ENCODE measurements around the gene ARID1A.

Gene ARID1A

DNA sequence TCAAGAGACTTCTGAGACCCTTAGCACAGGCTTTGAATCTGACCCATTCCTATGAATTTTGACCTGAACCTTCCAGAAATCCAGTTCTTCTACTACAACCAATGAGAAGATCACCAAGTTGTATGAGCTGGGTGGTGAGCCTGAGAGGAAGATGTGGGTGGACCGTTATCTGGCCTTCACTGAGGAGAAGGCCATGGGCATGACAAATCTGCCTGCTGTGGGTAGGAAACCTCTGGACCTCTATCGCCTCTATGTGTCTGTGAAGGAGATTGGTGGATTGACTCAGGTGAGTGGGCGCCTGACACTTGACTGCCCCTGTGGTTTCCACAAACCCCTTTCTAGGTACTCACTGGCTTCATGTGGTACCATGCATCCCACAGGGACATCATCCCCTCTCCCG lies 71.9 kb downstream of the ARID1A start:
- no peak for DNase-seq

DNA sequence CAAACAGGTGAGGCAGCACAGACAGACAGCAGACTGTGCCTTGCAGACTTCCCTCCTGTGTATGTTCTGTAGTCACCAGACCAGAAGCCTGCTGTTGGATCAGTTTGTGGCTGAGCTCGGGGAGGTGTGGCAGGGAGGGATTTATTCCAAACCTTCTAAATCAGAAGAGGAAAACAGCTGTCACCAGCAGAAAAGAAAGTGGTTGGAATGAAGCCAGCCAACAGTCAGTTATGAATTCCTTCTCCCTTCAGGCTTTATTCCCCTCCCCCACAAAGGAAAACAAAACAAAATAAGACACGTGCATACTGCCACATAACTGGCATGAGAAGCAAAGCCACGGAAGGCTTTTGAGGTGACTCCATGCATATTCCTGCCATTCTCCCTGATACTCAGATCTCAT lies 72.9 kb downstream of the ARID1A start:
- DNase-seq, result peak; percentile 87

DNA sequence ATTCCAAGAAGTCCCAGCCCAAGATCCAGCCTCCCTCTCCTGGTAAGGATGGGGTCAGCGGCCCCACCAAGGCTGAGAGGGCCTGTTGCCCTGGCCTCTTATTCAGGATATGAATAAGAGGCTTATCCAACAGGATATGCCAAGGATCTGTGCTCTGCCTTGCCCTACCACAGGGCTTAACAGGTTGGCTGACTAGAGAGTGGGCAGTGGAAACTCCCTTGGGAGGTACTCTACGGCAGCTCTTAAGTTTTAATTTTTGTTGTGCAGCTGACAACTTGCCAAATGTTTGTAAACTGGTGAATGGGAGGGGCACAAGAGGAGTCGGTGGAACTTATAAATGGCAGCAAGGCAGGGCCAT lies 75.4 kb downstream of the ARID1A start:
- no peak for DNase-seq

DNA sequence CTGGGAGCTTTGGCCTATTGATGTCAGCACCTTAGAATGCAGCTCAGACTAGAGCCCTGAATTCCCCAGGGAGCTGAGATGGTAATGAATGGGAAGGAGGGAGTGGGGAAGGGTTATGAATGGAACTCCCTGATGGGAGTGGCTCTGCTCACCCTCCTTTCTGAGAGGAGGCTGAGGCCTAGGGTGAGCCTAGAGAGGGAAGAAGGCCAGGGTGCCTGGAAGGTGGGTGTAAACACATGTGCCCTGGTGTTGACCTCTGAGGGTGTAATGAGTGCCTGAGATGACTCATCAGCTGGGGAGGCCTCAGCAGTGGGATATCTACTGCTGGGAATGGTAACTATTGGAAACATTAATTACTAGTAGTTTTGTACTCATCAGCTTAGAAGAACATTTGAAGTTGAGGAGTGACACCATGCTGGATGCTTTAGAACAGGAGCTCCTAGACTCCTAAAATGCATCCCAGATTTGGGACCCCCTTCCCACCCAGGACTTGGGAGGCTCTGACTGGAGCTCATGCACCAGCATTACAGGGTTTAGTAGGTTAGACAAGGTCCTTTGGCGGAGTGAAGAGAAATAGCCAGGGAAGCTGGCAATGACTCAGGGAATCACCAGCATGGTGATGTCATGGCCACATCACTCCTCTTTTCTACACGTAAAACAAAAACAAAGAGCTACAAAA lies 76.0 kb downstream of the ARID1A start:
- DNase-seq, result peak; percentile 98

DNA sequence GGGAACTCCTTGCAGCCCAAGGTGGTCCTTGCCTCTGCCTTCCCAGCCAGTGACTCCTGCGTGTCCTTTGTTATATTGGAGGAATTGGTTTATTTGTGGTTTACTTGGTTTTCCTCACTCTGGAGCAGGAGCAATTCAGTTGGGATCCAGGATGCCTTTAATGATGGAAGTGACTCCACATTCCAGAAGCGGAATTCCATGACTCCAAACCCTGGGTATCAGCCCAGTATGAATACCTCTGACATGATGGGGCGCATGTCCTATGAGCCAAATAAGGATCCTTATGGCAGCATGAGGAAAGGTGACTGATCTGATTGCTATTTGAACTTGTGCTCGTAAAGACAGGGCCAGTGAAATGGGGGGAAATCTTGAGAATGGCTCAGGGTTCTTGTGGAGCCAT lies 76.9 kb downstream of the ARID1A start:
- DNase-seq, result peak; percentile 100

DNA sequence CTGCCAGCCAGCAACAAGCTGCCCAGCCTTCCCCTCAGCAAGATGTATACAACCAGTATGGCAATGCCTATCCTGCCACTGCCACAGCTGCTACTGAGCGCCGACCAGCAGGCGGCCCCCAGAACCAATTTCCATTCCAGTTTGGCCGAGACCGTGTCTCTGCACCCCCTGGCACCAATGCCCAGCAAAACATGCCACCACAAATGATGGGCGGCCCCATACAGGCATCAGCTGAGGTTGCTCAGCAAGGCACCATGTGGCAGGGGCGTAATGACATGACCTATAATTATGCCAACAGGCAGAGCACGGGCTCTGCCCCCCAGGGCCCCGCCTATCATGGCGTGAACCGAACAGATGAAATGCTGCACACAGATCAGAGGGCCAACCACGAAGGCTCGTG lies 78.6 kb downstream of the ARID1A start:
- no peak for DNase-seq

DNA sequence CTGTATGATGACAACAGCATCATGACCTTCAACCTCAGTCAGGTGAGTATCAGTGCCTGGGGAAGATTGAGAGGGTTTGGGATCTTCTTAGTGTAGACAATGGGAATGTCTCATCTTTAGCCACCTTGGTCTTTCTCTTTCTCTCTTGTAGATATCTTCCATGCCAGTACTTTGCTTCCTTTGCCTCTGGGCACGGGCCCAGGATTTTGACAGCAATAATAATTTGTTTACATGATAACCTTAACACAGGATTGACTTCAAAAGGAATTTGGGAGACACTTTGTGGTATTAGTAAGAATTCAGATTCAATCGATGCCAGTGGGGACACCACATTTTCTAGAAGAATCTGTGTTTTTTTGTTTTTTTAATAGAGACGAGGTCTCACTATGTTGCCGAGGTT lies 79.9 kb downstream of the ARID1A start:
- no peak for DNase-seq

DNA sequence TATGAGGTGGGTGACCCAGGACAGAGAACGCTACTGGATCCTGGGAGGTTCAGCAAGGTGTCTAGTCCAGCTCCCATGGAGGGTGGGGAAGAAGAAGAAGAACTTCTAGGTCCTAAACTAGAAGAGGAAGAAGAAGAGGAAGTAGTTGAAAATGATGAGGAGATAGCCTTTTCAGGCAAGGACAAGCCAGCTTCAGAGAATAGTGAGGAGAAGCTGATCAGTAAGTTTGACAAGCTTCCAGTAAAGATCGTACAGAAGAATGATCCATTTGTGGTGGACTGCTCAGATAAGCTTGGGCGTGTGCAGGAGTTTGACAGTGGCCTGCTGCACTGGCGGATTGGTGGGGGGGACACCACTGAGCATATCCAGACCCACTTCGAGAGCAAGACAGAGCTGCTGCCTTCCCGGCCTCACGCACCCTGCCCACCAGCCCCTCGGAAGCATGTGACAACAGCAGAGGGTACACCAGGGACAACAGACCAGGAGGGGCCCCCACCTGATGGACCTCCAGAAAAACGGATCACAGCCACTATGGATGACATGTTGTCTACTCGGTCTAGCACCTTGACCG lies 83.4 kb downstream of the ARID1A start:
- DNase-seq, result no peak

DNA sequence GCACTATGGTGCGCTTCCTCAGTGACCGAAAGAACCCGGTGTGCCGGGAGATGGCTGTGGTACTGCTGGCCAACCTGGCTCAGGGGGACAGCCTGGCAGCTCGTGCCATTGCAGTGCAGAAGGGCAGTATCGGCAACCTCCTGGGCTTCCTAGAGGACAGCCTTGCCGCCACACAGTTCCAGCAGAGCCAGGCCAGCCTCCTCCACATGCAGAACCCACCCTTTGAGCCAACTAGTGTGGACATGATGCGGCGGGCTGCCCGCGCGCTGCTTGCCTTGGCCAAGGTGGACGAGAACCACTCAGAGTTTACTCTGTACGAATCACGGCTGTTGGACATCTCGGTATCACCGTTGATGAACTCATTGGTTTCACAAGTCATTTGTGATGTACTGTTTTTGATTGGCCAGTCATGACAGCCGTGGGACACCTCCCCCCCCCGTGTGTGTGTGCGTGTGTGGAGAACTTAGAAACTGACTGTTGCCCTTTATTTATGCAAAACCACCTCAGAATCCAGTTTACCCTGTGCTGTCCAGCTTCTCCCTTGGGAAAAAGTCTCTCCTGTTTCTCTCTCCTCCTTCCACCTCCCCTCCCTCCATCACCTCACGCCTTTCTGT lies 84.6 kb downstream of the ARID1A start:
- DNase-seq, result no peak

DNA sequence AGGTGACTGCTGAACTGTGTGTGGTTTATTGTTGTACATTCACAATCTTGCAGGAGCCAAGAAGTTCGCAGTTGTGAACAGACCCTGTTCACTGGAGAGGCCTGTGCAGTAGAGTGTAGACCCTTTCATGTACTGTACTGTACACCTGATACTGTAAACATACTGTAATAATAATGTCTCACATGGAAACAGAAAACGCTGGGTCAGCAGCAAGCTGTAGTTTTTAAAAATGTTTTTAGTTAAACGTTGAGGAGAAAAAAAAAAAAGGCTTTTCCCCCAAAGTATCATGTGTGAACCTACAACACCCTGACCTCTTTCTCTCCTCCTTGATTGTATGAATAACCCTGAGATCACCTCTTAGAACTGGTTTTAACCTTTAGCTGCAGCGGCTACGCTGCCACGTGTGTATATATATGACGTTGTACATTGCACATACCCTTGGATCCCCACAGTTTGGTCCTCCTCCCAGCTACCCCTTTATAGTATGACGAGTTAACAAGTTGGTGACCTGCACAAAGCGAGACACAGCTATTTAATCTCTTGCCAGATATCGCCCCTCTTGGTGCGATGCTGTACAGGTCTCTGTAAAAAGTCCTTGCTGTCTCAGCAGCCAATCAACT lies 85.5 kb downstream of the ARID1A start:
- no peak for DNase-seq

DNA sequence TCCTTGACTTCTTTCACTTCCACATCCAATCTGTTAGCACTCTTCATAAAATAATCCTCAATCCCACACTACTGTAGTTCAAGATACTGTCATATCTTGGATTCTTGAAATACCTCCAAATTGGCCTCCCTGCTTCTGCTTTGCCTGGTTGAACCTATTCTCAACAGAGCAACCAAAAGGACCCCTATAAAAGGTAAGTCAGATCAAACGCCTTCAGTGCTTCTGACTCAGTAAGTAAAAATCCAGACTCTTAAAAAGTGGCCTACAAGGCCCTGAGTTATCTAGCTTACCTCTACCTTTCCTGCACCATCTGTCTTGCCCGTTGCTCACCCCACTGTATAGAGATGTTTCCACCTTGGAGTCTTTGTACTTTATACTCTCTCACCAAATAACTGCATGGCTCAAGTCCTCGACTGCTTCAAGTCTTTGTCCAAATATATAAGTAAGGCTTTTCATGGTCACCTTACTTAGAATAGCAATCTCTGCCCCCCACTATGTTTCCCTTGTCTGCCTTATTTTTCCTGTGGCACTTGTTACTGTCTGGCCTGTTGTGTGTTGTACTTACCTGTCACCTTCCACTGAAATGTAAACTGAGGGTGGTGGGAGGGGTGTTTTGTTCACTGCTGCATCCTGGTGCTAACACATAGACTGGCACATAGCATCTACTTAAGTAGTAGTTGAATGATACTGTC lies 86.9 kb downstream of the ARID1A start:
- no peak for DNase-seq

DNA sequence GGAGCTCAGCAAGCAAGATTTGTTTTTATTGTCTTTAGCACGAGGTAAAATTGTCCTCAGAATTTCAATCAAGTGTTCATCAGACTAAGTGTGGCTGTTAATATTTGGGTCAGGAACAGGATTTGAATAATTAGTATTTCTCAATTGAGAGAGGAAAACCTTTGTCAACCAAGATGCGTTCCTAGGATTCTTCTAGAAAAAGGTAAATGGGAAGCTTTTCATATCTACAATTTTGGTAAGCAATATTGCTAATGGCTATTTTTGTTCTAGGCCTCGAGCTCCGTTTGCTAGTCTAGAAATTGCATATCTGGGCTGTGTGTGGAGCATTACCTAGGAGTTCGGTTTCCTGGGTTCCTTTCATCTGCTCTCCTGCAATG lies 87.8 kb downstream of the ARID1A start:
- DNase-seq, result no peak

DNA sequence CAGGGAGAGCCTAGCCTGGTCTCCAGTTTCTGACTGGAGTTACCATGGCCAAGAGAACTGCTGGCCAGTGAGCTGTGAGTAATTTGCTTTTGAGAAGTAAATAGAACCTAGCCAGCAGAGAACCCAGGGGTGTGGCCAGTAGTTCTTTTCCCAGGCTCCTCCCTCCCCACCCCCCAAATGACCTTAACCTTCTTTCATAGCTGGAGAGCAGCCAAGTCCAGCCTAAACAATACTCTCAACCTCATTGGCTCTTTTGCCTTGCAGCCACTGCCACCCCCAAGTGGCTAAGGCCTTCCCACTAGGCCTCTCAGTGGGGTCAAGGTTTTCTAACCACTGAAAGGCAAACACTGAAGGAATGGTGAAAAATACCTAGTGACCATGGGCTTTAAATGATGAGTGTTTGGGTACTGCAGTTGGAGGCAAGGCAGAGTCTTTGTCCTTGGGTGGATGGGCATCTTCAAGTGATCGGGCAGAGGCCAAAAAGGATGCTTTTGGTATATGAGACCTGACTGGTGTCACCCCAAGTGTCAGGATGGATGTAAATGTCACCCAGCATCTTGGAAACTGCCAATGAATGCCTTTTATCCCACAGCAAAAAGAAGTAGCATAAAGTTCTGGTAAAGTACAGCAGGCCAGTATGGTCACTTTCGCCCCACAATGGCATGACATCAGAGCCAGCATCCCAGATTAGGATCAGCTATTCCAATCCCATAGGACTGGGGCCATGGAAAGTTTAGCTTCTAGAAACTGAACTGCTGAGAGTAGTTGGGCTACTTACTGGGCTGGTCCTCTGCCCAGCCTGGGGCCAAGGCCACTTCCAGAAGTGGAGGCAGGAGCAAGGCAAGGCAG lies 88.4 kb downstream of the ARID1A start:
- DNase-seq, result peak; percentile 60

DNA sequence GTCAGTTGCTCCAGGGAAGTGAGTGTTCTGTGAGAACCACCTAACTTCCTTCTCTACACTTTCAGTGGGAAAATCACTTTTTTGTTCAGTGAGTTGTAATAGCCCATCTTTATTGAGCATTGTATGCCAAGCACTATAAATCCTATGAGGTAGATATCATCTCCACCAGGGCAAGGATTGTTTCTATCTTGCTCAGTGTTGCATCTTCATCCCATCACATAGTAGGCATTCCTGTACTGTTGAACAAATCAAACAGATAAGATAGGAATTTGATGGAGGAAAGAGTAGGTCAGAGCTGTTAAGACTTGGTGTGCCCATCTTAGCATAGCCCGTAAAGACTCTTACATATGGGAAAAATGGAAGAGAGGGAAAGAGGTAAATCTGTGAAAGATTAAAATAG lies 89.1 kb downstream of the ARID1A start:
- no peak for DNase-seq

DNA sequence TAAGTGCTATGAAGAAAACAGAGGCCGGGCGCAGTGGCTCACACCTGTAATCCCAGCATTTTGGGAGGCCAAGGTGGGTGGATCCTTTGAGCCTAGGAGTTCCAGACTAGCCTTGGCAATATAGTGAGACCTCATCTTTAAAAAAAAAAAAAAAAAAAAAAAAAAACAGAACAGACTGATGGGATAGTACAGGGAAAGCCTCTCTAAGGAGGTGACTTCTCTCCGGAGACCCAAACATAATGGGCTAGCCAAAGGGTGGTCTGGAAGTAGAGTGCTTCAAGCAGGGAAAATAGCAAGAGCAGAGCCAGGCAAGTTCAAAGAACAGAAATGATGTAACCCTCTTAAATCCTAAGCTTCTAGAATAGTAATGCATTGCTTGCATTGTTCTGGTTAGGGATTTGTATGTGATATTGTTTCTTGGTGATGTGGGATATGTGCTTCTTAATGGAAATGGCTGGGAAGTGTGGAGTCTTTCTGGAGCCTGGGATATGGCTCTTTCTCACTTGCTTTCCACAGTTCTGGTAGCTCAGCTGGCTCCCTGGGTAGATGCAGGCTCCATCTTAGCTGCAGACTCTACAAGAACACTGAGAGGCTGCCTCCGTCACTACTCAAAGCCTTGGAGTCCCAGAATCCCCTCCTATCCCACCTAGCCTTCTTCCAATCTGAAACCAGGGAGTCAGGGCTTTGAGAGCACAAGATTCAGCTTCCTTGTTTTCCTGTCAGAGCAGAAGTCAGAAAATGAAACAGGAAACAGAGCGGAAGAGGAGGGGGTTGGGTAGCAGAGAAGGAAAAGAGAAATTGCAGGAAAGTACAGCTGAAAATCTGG lies 90.0 kb downstream of the ARID1A start:
- DNase-seq, result peak; percentile 62

DNA sequence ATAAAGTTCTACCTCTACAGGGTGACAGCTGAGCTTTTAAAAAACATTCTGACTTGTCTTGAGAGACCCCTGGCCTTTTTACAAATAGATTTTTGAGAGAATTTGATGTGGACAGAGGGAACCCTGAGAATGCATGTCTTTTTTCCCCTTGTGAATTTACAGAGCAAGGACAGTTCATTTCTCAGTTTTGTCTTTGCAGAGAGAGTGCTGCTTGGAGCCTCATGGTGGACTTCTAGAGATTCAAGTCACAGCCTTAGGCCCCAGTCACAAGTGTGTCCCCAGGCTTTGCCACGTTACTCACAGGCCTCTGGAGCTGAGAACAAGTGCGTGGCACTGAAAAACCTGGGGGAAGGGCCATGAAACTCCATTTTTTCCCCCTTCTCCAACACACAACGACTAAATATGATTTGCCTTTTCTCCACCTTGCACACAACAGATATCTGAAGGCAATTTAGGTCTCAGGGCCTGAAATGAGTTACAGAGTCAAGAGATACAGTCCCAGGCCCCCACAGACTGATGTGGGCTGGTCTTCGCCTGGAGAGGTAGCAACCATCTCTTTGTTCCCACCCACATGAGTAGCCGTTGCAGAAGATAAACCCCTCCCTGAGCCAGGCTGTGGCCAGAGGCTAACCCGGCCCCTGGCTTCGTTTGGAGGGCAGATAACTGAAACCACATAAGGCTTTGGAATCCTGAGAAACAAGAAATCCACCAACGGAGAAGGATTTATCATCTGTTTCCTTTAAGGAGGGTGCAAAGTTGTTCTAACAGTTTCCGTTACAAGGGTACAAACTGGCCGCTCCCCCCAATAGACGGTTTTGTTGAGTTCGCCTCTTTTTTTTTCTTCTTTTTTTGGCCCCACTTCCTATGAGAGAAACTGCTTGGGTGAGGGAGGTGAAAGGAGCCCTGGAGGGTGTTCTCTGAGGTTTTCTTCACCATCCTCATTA lies 90.9 kb downstream of the ARID1A start:
- peak; percentile 79 for DNase-seq

DNA sequence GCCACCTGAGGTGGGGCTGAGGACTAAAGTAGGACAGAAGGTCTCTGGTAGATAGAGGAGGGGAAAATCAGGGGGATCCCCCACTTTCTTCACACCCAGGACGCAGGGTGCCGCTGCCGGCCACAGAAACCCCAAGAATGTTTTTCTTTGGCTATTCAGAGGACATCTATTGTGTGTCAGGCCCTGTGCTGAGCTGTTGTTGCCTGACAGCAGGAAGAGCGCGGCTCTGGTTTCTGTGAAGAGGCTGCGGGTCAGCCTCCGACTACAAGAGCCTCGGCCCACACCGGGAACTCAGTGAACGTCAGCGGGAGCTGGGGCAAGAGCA lies 91.5 kb downstream of the ARID1A start:
- DNase-seq, result no peak

DNA sequence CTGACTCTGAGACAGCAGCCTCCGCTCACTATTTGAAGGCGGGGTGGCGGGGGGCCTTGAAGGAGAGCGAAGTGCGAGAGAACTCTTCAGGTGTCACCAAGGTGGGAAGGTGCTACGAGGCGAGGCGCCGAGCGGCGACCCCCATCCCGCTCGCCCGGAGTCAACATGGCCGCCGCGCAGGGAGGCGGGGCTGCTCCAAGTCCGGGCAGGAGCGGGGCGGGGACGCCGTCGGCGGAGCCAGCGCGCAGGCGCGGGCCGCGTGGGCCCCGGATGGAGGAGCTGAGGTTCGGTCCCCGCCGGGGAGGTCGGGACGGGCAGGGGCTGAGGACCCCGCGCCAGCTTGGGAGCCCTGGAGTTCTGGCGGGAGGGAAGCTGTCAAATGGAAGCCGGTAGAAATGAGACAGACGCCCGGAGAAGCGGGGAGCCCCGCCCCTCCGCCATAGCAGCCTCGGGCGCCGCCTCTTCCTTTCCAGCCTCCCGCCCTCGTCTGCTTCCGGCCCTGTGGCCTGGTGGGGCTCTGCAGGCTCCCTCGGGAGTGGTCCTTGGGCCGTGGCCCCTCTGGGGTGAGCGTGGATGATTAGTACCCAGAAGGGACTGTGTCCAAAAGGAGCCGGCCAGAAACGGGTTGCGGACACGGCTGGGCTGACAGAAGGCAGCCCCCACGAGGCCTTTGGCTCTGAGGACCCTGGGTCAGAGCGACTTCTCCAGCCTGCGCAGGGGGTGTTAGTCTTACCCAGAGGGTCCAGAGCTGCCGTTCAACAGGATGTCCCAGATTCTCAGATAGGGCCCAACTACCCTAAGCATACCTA lies 92.1 kb downstream of the ARID1A start, which contains the start of gene PIGV:
Gene PIGV, plus strand, starts transcription at position 245 of the 809 bp plus-strand sequence. CDS start 2,866 bp downstream, outside the sequence.
- DNase-seq, result peak; percentile 87

DNA sequence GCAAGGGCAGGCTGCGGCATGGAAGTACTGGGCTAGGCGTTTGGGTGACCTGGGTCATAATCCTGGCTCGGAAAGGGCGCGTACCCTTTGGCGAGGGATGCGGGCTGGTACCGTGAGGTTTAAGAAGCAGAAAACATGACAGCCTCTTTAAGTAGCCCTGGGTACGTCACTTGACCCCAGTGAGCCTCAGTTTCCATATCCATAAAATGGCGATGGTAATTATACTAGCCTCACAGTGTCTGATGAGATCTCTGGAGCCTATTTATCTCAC lies 92.6 kb downstream of the ARID1A start:
- DNase-seq, result no peak

Data from fibroblast of skin of right quadriceps (primary cell).